SK-N-SH (cell line): ENCODE data around the gene TMEM80.

Experiments
- RFX5 ChIP-seq: IDR thresholded peaks from 2 replicates; pipeline ENCODE4 v1.6.1; 2012; ENCODE audit warnings: mild to moderate bottlenecking, improper control_type of control experiment, low read length
- SIN3A ChIP-seq: IDR thresholded peaks from 2 replicates; pipeline ENCODE4 v1.6.1; 2012; ENCODE audit warnings: low read depth, mild to moderate bottlenecking, low read length, moderate library complexity, borderline replicate concordance

- TF ChIP-seq SIN3A (no peak), RFX5 (no peak)
Observed at GRCh38 chr11:687751-688150, 7.9 kb upstream of the TMEM80 start.
